ENCODE data around the gene HOXC9. TPM values are rescaled to one million over a fixed set of nuclear protein-coding genes. Genes with fewer than 3 reads are reported as not detected.

The HOXC9 gene
- total and polyA plus RNA-seq, 2 of the 4 experiments (the other 2 are of a cell fraction) = 0.26 TPM; not detected in 1

GRCh38 chr12:54004063-54004840 is 4.3 kb downstream of the HOXC9 start:
- peaks cover 2% of the 10 kb centered on the region; the same call in 1 of the 2 replicates for H3K9me3 ChIP-seq (ENCODE audit: control insufficient read depth, insufficient read depth, low read length)
- no peak overlapping the region for H3K18ac ChIP-seq (ENCODE audit: low read depth, low read length)
- no peaks in the 10 kb centered on the region for H3K4me1 ChIP-seq (ENCODE audit: control insufficient read depth, insufficient read depth, low read length)
- no peaks in the 10 kb centered on the region for H4K20me1 ChIP-seq (ENCODE audit: insufficient read depth, low read length)
- ATAC-seq (ENCODE audit: low read depth) (no peak), DNase-seq (no peak)
- CTCF ChIA-PET = interaction anchor here (0.6 to 0.9 kb wide), 2 partner anchors 14 to 317 kb away, joined by 3 to 4 read pairs; no protein-coding TSS in a partner anchor
- H3K4ac ChIP-seq (ENCODE audit: low read depth, low read length) = no peak overlapping the region
- dilution Hi-C loops (cut with HindIII; ENCODE audit: low sequenced_read_pairs, unreplicated experiment) = no loop called here
- H2BK15ac ChIP-seq (ENCODE audit: low read depth, low read length) = no peak overlapping the region
- H4K8ac ChIP-seq (ENCODE audit: low read depth in 2 of 2, low read length in 2 of 2) = no peak overlapping the region
- no peak overlapping the region for H4K5ac ChIP-seq (ENCODE audit: low read depth, low read length)
- H3K27me3 ChIP-seq (ENCODE audit: control insufficient read depth, insufficient read depth, low read length) = peaks cover 90% of the 10 kb centered on the region
- H2BK5ac ChIP-seq (ENCODE audit: low read depth, low read length, poor library complexity, severe bottlenecking) = no peak overlapping the region
- no peak overlapping the region for H3K27ac ChIP-seq (ENCODE audit: insufficient read depth, low read length)
- BruUV-seq (replicated peaks) = no TSS peak
- no peaks in the 10 kb centered on the region for H3K36me3 ChIP-seq (ENCODE audit: control insufficient read depth, insufficient read depth, low read length)
- WGBS, 2 experiments (ENCODE audit: extremely low coverage in 2 of 2, insufficient read length in 1 of 2) = no CpG with 5 or more reads among the region's 20 CpGs
- H2BK120ac ChIP-seq (ENCODE audit: low read depth, low read length) = no peak overlapping the region
- H2BK20ac ChIP-seq (ENCODE audit: low read depth, low read length) = no peak overlapping the region
- no peak overlapping the region for H3K4me3 ChIP-seq (ENCODE audit: insufficient read depth, low read depth, low read length)
- intact Hi-C loops (cut with micrococcal nuclease) = loop anchor here (10.0 kb wide), 1 partner anchor 299 kb away; no protein-coding TSS in a partner anchor
- POLR2A ChIA-PET (ENCODE audit: unreplicated experiment) = no interaction called here
- no peak overlapping the region for H4K91ac ChIP-seq (ENCODE audit: insufficient read depth, low read depth, low read length)
- H3K23ac ChIP-seq (ENCODE audit: low read depth, low read length) = no peak overlapping the region
- TF ChIP-seq FOS (IDR thresholded peaks at IDR 0.05; ENCODE audit: low read depth, low read length) (no peak), POLR2A (IDR thresholded peaks at IDR 0.05; ENCODE audit: low read depth, low read length) (no peak)
- TF ChIP-seq, protein P1, sequence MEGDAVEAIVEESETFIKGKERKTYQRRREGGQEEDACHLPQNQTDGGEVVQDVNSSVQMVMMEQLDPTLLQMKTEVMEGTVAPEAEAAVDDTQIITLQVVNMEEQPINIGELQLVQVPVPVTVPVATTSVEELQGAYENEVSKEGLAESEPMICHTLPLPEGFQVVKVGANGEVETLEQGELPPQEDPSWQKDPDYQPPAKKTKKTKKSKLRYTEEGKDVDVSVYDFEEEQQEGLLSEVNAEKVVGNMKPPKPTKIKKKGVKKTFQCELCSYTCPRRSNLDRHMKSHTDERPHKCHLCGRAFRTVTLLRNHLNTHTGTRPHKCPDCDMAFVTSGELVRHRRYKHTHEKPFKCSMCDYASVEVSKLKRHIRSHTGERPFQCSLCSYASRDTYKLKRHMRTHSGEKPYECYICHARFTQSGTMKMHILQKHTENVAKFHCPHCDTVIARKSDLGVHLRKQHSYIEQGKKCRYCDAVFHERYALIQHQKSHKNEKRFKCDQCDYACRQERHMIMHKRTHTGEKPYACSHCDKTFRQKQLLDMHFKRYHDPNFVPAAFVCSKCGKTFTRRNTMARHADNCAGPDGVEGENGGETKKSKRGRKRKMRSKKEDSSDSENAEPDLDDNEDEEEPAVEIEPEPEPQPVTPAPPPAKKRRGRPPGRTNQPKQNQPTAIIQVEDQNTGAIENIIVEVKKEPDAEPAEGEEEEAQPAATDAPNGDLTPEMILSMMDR (conservative IDR thresholded peaks at IDR 0.05; ENCODE audit: low read depth, low read length) = no peak
- H2AK5ac ChIP-seq (ENCODE audit: low read depth, low read length) = no peak overlapping the region
- no peak overlapping the region for H3K9ac ChIP-seq (ENCODE audit: low read depth, low read length)
- H3K4me2 ChIP-seq (ENCODE audit: low read depth, low read length) = no peak overlapping the region
- H3K9me1 ChIP-seq (ENCODE audit: insufficient read depth, low read length) = no peaks in the 10 kb centered on the region
- no peak overlapping the region for H3K56ac ChIP-seq (ENCODE audit: extremely low read depth, insufficient read depth, low read length)
- in situ Hi-C loops (cut with MboI; ENCODE audit: low sequenced_read_pairs) = no loop called here
- H2AK9ac ChIP-seq (replicated peaks; ENCODE audit: low read depth, low read length, poor library complexity) = no peak overlapping the region
- H2AFZ ChIP-seq (replicated peaks; ENCODE audit: low read length, poor library complexity) = no peak overlapping the region
- H3K79me1 ChIP-seq (ENCODE audit: low read depth in 1 of 2, low read length in 2 of 2) = no peaks in the 10 kb centered on the region
- H3K14ac ChIP-seq (replicated peaks; ENCODE audit: low read depth, low read length) = no peak overlapping the region
